Measurements from ENCODE around the gene KCNA5. TPM values are rescaled to one million over a fixed set of nuclear protein-coding genes. Genes with fewer than 3 reads are reported as not detected.

KCNA5 gene
- total and polyA plus RNA-seq, 2 of the 13 experiments (the other 11 are each of a cell fraction or from before 2014, with no cell fraction given) = not detected

GRCh38 chr12:5060958-5061357 lies 17.3 kb downstream of the KCNA5 start (continued):
- TF ChIP-seq, protein P1, sequence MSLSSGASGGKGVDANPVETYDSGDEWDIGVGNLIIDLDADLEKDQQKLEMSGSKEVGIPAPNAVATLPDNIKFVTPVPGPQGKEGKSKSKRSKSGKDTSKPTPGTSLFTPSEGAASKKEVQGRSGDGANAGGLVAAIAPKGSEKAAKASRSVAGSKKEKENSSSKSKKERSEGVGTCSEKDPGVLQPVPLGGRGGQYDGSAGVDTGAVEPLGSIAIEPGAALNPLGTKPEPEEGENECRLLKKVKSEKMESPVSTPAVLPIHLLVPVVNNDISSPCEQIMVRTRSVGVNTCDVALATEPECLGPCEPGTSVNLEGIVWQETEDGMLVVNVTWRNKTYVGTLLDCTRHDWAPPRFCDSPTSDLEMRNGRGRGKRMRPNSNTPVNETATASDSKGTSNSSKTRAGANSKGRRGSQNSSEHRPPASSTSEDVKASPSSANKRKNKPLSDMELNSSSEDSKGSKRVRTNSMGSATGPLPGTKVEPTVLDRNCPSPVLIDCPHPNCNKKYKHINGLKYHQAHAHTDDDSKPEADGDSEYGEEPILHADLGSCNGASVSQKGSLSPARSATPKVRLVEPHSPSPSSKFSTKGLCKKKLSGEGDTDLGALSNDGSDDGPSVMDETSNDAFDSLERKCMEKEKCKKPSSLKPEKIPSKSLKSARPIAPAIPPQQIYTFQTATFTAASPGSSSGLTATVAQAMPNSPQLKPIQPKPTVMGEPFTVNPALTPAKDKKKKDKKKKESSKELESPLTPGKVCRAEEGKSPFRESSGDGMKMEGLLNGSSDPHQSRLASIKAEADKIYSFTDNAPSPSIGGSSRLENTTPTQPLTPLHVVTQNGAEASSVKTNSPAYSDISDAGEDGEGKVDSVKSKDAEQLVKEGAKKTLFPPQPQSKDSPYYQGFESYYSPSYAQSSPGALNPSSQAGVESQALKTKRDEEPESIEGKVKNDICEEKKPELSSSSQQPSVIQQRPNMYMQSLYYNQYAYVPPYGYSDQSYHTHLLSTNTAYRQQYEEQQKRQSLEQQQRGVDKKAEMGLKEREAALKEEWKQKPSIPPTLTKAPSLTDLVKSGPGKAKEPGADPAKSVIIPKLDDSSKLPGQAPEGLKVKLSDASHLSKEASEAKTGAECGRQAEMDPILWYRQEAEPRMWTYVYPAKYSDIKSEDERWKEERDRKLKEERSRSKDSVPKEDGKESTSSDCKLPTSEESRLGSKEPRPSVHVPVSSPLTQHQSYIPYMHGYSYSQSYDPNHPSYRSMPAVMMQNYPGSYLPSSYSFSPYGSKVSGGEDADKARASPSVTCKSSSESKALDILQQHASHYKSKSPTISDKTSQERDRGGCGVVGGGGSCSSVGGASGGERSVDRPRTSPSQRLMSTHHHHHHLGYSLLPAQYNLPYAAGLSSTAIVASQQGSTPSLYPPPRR (CRISPR knock-in tag; IDR thresholded peaks at IDR 0.05; ENCODE audit: borderline replicate concordance) = no peak
- no peak for TF ChIP-seq HMGA1 (CRISPR knock-in tag; conservative IDR thresholded peaks at IDR 0.05)

DNA sequence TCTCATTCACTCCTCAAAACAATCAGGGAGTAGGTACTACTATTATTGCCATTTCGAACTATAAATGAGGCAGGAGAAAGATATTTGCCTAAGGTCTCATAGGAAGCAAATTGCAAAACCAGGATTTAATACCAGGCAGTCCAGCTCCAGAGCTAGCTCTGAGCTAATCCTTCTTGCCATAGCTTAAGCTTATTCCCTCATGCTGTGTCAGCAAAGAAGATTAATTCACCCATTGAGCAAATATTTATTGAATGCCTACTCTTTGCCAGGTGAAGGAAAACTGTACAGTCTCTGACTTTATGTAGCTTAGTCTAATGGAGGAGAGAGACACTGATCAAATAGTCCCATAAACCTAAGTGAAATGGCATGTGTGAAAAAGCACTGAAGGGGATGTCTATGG lies 19.5 kb downstream of the KCNA5 start:
- no peaks in the 10 kb centered on the region; a peak in 1 of 5 replicates for H3K27me3 ChIP-seq (ENCODE audit: control insufficient read depth in 1 of 2, insufficient read depth in 2 of 2, low read length in 2 of 2)
- H3K9me3 ChIP-seq (ENCODE audit: low read length) = no peaks in the 10 kb centered on the region
- no peak for FAIRE-seq
- no peak overlapping the region for H3K27ac ChIP-seq (ENCODE audit: extremely low read length, insufficient read depth, low read length)
- no peak overlapping the region for H3K4me3 ChIP-seq (replicated peaks in 1 of 3; ENCODE audit: insufficient read depth in 1 of 3, low read depth in 2 of 3, low read length in 3 of 3)
- no TSS peak for BruUV-seq (replicated peaks)
- no peak overlapping the region for H3K4me2 ChIP-seq (ENCODE audit: low read depth, low read length)
- intact Hi-C loops (cut with micrococcal nuclease; ENCODE audit: unreplicated experiment) = no loop called here
- no peak overlapping the region for H2AFZ ChIP-seq (ENCODE audit: low read length)
- DNase-seq (ENCODE audit: low spot score) = no peak
- H3K4me1 ChIP-seq (ENCODE audit: insufficient read depth, low read length) = no peaks in the 10 kb centered on the region
- in situ Hi-C loops (cut with HindIII; ENCODE audit: extremely low pct_ligation_motif_present, low pct_unique_long_range_greater_than_20kb) = no loop called here
- WGBS (ENCODE audit: low lambda C conversion rate) = 0% methylated on average over 1 of the region's 1 CpG
- no peak for ATAC-seq
- POLR2A ChIA-PET = no interaction called here
- no peaks in the 10 kb centered on the region for H3K79me2 ChIP-seq (ENCODE audit: insufficient read depth, low read length)
- H3K36me3 ChIP-seq (replicated peaks in 1 of 2; ENCODE audit: control insufficient read depth in 1 of 2, insufficient read depth in 2 of 2, low read length in 2 of 2) = no peaks in the 10 kb centered on the region
- H4K20me1 ChIP-seq (ENCODE audit: insufficient read depth, low read length) = no peaks in the 10 kb centered on the region
- CTCF ChIA-PET (ENCODE audit: low intra/inter-chr PET ratio, low total read pairs) = no interaction called here
- TF ChIP-seq MAFK (conservative IDR thresholded peaks at IDR 0.05 in 1 of 2, IDR thresholded peaks at IDR 0.05 in 1 of 2; ENCODE audit: low read length in 2 of 2) (peak in 1 of 2 experiments; percentile 51; a peak in 2 of 4 replicates), PAF1 (CRISPR knock-in tag; IDR thresholded peaks at IDR 0.05) (no peak)
- no peak overlapping the region for H3K9ac ChIP-seq (ENCODE audit: insufficient read depth, low read depth, low read length)

Data from HepG2 (cell line).